HCT116 (cell line): Measurements from ENCODE around the gene SORCS2.

ENCODE experiments used
- CEBPB ChIP-seq: IDR thresholded peaks from 2 replicates; pipeline ENCODE4 v1.6.1; 2012; ENCODE audit warnings: low read depth
- CTCF ChIP-seq, 3 experiments: fragments of 200-600 bp in 1 of 3; sonication (generic) in 1 of 3; IDR thresholded peaks in 2 of 3; conservative IDR thresholded peaks in 1 of 3; 2 replicates each; pipeline ENCODE4 v1.5.1; 2012 to 2017; ENCODE audit warnings: low read depth in 2 of 3, low read length in 2 of 3, antibody characterized with exemption in 1 of 3, borderline replicate concordance in 1 of 3, control low read depth in 1 of 3, mild to moderate bottlenecking in 1 of 3, mixed read lengths in 1 of 3, mixed run types in 1 of 3, moderate library complexity in 1 of 3; ENCODE audit not compliant: insufficient read depth in 1 of 3
- EZH2phosphoT487 ChIP-seq: fragments of 200-600 bp; IDR thresholded peaks from 2 replicates; pipeline ENCODE4 v1.6.1; 2018; ENCODE audit warnings: antibody characterized with exemption, borderline replicate concordance
- FOSL1 ChIP-seq: IDR thresholded peaks from 2 replicates; pipeline ENCODE4 v1.6.1; 2012; ENCODE audit warnings: low read depth
- JUND ChIP-seq: IDR thresholded peaks from 2 replicates; pipeline ENCODE4 v1.6.1; 2012
- MAX ChIP-seq: IDR thresholded peaks from 2 replicates; pipeline ENCODE4 v1.6.1; 2012
- POLR2A ChIP-seq: IDR thresholded peaks from 2 replicates; pipeline ENCODE4 v1.7.0; 2011; ENCODE audit warnings: borderline replicate concordance; ENCODE audit not compliant: insufficient read depth, insufficient read length; ENCODE audit errors: extremely low read depth
- POLR2AphosphoS5 ChIP-seq: IDR thresholded peaks from 2 replicates; pipeline ENCODE4 v1.6.1; 2011; ENCODE audit warnings: mild to moderate bottlenecking, low read depth, low read length, moderate library complexity
- RAD21 ChIP-seq: IDR thresholded peaks from 2 replicates; pipeline ENCODE4 v1.6.1; 2012; ENCODE audit warnings: low read depth, mild to moderate bottlenecking
- SIN3A ChIP-seq: IDR thresholded peaks from 2 replicates; pipeline ENCODE4 v1.6.1; 2012; ENCODE audit warnings: low read depth
- ZFX ChIP-seq: fragments of 450-650 bp; IDR thresholded peaks from 2 replicates; pipeline ENCODE4 v1.6.1; 2017

GRCh38 chr4:7425591-7426468 lies 233.5 kb downstream of the SORCS2 start:
- TF ChIP-seq ZFX (no peak), POLR2AphosphoS5 (no peak), JUND (no peak), POLR2A (no peak), CTCF (IDR thresholded peaks at IDR 0.05 in 2 of 3, conservative IDR thresholded peaks at IDR 0.05 in 1 of 3; ENCODE audit: borderline replicate concordance in 1 of 3, insufficient read depth in 1 of 3, low read depth in 2 of 3, low read length in 2 of 3) (no peak), RAD21 (no peak), EZH2phosphoT487 (no peak), MAX (no peak), CEBPB (no peak), FOSL1 (no peak), SIN3A (no peak)
